ENCODE measurements around the gene DENND4B.

The DENND4B gene

DNA sequence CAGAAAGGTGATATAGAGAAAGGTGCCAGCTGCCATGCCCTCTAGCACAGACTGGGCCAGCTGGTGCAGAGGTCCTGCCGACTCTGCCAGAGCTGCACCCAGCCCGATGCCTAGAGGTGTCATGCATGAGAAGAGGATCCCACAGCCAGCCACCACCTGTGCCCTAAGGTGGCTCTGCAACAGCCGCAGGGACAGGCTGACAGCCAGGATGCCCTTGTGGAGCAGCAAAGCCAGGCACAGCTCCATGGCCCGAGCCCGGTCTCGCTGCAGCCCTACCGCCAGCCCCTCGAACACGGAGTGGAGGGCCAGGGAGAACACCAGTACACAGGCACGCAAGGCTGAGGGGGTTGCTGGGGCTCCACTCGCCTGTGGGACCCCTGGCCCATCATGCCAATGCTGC lies 13.7 kb upstream of the DENND4B start:
- TF ChIP-seq, protein P1, sequence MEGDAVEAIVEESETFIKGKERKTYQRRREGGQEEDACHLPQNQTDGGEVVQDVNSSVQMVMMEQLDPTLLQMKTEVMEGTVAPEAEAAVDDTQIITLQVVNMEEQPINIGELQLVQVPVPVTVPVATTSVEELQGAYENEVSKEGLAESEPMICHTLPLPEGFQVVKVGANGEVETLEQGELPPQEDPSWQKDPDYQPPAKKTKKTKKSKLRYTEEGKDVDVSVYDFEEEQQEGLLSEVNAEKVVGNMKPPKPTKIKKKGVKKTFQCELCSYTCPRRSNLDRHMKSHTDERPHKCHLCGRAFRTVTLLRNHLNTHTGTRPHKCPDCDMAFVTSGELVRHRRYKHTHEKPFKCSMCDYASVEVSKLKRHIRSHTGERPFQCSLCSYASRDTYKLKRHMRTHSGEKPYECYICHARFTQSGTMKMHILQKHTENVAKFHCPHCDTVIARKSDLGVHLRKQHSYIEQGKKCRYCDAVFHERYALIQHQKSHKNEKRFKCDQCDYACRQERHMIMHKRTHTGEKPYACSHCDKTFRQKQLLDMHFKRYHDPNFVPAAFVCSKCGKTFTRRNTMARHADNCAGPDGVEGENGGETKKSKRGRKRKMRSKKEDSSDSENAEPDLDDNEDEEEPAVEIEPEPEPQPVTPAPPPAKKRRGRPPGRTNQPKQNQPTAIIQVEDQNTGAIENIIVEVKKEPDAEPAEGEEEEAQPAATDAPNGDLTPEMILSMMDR (IDR thresholded peaks at IDR 0.05; ENCODE audit: low read depth, low read length) = no peak
- Histone ChIP-seq H3K4me3 (ENCODE audit: low read depth, low read length) (no peak overlapping the region), H3K36me3 (peaks cover 41% of the 10 kb centered on the region), H3K9me3 (ENCODE audit: severe bottlenecking) (no peaks in the 10 kb centered on the region), H3K27ac (no peak overlapping the region), H3K27me3 (ENCODE audit: insufficient read depth, low read depth, severe bottlenecking) (no peaks in the 10 kb centered on the region)
- DNase-seq = no peak

DNA sequence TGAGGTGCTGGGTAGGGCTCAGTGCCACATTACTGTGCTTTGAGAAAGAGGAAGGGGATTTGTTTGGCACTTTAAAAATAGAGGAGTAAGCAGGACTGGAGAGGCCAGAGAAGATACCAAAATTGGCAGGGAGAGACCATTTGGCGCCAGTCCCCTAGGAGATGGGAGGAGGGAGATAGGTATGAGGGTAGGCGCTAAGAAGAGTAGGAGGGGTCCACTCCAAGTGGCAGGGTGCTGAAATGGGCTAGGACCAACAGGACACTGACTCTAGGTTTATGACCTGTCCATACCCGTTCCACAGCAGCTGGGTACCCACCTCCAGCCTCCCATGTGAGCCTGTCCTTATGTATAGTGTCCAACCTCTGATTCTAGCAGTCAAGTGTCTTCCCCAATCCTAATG lies 12.9 kb upstream of the DENND4B start:
- H3K4me3 ChIP-seq (ENCODE audit: low read depth, low read length) = no peak overlapping the region
- no peak overlapping the region for H3K27ac ChIP-seq
- no peak for DNase-seq
- H3K36me3 ChIP-seq = peaks cover 48% of the 10 kb centered on the region
- no peaks in the 10 kb centered on the region for H3K27me3 ChIP-seq (ENCODE audit: insufficient read depth, low read depth, severe bottlenecking)
- TF ChIP-seq, protein P1 (IDR thresholded peaks at IDR 0.05; ENCODE audit: low read depth, low read length) = no peak
- H3K9me3 ChIP-seq (ENCODE audit: severe bottlenecking) = no peaks in the 10 kb centered on the region

DNA sequence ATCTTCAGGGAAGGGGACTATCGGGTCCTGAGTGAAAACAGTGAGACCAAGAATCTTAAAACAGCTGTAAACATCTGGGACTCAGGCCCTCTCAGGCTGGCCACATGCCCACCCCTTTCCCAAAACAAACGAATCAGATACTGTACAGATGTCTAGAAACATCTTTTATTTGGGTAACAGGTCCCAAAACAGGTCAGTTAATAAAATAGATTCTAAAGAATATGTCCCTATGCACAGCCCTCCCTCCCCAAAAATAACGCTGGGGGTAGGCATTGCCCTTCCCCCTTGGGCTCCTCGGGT lies 12.4 kb upstream of the DENND4B start:
- no peaks in the 10 kb centered on the region for H3K9me3 ChIP-seq (ENCODE audit: severe bottlenecking)
- H3K4me3 ChIP-seq (ENCODE audit: low read depth, low read length) = no peak overlapping the region
- H3K27me3 ChIP-seq (ENCODE audit: insufficient read depth, low read depth, severe bottlenecking) = no peaks in the 10 kb centered on the region
- no peak for DNase-seq
- H3K36me3 ChIP-seq = peaks cover 54% of the 10 kb centered on the region
- peak overlapping the region; percentile 6; the same call in 1 of the 2 replicates for H3K27ac ChIP-seq
- TF ChIP-seq, protein P1 (IDR thresholded peaks at IDR 0.05; ENCODE audit: low read depth, low read length) = no peak

- no peaks in the 10 kb centered on the region for H3K9me3 ChIP-seq (ENCODE audit: severe bottlenecking)
- peak within 1 kb of the TSS; percentile 77 for H3K27ac ChIP-seq
- H3K27me3 ChIP-seq (ENCODE audit: insufficient read depth, low read depth, severe bottlenecking) = no peaks in the 10 kb centered on the region
- TF ChIP-seq, protein P1 (IDR thresholded peaks at IDR 0.05; ENCODE audit: low read depth, low read length) = peak; percentile 14; the same call in 1 of the 2 replicates
- H3K4me3 ChIP-seq (ENCODE audit: low read depth, low read length) = peak within 1 kb of the TSS; percentile 78
- H3K36me3 ChIP-seq = peaks cover 60% of the 10 kb centered on the region
- peak; percentile 100 for DNase-seq
These were observed 11.8 kb upstream of the DENND4B start, which contains the start of gene CRTC2 for GRCh38 chr1:153958111-153958960. Gene CRTC2 (minus strand): TSS chr1:153958612. CDS start chr1:153958497, 115 bp downstream.

DNA sequence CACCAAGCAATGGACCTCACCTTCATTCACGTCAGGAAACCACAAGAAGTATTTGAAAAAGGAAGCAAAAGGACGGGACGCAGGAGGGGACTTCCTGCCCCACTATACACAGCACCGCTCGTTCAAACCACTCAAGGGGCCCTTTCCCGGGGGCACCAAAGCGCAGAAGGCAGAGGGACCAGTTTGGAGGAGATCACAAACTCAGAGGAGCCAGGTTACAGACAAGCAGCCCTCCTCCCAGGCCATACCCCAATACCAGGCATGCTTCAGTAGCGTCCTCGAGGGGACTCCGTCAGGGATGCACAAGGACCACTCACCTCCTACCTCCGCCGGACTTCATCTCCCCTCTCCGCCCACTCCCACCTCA lies 11.2 kb upstream of the DENND4B start:
- H3K27ac ChIP-seq = peak overlapping the region; percentile 77
- TF ChIP-seq, protein P1 (IDR thresholded peaks at IDR 0.05; ENCODE audit: low read depth, low read length) = no peak
- H3K27me3 ChIP-seq (ENCODE audit: insufficient read depth, low read depth, severe bottlenecking) = no peaks in the 10 kb centered on the region
- DNase-seq = no peak
- H3K9me3 ChIP-seq (ENCODE audit: severe bottlenecking) = no peaks in the 10 kb centered on the region
- H3K4me3 ChIP-seq (ENCODE audit: low read depth, low read length) = peak overlapping the region; percentile 78
- H3K36me3 ChIP-seq = peaks cover 66% of the 10 kb centered on the region
